EH (cell line): ENCODE data around the gene CYP2J2.
"Not testable (repeated sequence)": the region's sequence is repeated elsewhere in the genome, so short reads cannot be mapped to it uniquely, and the experiment has no call there.

Source experiments
- DNase-seq: peaks from one replicate; pipeline ENCODE4 v3.0.0-alpha.2; 2015; ENCODE audit warnings: low read depth

Gene CYP2J2

DNA sequence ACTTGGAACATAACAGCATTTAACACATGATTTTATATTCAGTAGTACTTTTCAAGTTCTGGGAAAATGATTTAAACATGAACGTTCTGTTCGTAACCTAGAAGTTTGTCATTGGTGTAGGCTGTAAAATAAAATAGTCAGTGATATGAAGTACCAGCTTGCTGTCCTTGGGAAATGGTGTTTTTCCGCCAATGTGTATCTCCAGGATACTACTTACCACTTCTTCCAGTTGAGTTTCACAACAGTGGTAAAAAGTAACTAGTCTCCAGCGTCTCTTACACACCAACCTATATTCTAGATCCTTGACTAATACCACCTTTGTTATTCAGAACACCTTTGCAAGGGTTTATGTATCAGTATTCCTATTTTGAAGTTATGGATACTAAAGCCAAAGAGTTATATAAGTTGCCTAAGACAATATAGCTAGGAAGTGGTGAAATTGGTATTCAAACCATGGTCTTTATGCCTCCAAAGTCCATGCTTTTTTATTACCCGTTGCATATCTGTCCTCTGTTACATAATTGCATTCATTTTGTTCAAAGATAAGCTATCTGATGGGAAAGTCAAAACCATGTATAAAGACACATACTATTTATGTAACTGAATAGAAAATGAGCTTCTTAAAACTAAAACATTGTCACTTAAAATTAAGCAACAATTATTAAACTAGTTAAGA, 68.8 kb downstream of the CYP2J2 start:
- DNase-seq = no peak

GRCh38 chr1:59856725-59857338, 69.7 kb downstream of the CYP2J2 start:
- no peak for DNase-seq

DNA sequence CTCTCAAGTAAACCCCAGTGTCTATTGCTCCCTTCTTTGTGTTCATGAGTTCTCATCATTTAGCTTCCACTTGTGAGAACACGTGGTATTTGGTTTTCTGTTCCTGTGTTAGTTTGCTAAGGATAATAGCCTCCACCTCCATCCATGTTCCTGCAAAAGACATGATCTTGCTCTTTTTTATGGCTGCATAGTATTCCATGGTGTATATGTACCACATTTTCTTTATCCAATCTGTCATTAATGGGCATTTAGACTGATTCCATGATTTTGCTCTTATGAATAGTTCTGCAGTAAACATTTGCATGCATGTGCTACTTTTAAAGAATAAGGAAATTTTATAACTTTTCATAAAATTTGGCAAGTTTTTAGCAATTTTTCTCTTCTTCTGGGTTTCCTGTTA, 71.3 kb downstream of the CYP2J2 start:
- DNase-seq = not testable (repeated sequence)

DNA sequence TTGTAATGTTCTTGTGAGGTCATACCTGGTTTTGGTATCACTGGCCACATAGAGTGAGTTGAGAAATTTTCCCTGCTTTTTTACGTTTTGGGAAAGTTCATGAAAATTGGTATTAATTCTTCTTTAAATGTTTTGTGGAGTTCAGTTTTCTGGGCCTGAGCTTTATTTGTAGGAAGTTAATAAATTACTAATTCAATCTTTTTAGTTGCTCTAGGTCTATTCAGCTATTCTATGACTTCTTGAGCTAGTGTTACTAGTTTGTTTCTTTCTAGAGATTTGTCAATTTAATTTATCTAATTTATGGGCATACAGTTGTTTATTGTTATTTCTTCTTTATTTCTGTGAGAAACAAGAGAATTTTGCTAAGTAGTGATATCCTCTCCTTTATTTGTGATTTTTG, 74.5 kb downstream of the CYP2J2 start:
- DNase-seq = no peak

- DNase-seq = no peak
These were observed 79.7 kb downstream of the CYP2J2 start for GRCh38 chr1:59846895-59847282.

- no peak for DNase-seq
These were observed 80.2 kb downstream of the CYP2J2 start for GRCh38 chr1:59846209-59846894.

DNA sequence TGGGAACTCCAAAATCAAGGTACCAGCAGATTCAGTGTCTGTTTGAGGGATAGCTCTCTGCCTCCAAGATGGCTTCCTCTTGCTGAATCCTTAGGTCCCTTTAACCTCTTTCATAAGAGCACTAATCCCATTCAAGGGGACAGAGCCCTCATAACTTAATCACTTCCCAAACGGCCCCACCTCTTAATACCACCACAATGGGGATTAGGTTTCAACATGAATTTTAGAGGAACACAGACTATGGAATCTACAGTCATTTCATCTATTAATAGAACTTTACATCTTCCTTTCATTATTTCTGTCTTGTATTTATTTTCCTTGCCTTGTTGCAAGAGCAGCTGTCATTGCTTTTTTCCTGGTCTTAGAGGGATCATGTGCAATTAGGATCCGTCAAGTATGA, 81.5 kb downstream of the CYP2J2 start:
- no peak for DNase-seq
